GM13977 (cell line): ENCODE results near the gene CMIP.

Source experiments
- DNase-seq: peaks from one replicate; pipeline ENCODE4 v3.0.0; 2012; ENCODE audit warnings: low spot score
- CTCF ChIP-seq: IDR thresholded peaks from 2 replicates; pipeline ENCODE4 v1.5.1; 2012; ENCODE audit warnings: mild to moderate bottlenecking, control low read depth; ENCODE audit not compliant: insufficient read depth; ENCODE audit errors: extremely low read depth, missing control alignments
- in situ Hi-C: fragments of 300-500 bp; cut with MboI; formaldehyde crosslinking; loops from one replicate; pipeline ENCODE4 v1.12.0; 2022; ENCODE audit warnings: low sequenced_read_pairs, low pct_unique_long_range_greater_than_20kb, mixed read lengths, inconsistent platforms; ENCODE audit not compliant: unreplicated experiment

The CMIP gene

GRCh38 chr16:81601601-81602255 is 157.1 kb downstream of the CMIP start:
- no peak for TF ChIP-seq CTCF
- in situ Hi-C loops = no loop called here
- DNase-seq = no peak

GRCh38 chr16:81602256-81602776 is 157.7 kb downstream of the CMIP start:
- in situ Hi-C loops = no loop called here
- DNase-seq = no peak
- no peak for TF ChIP-seq CTCF

GRCh38 chr16:81602792-81603191 is 158.2 kb downstream of the CMIP start:
- no peak for TF ChIP-seq CTCF
- DNase-seq = no peak
- in situ Hi-C loops = no loop called here

GRCh38 chr16:81604960-81605383 is 160.4 kb downstream of the CMIP start:
- in situ Hi-C loops = no loop called here
- TF ChIP-seq CTCF = no peak
- DNase-seq = no peak

- TF ChIP-seq CTCF = no peak
- no peak for DNase-seq
- in situ Hi-C loops = no loop called here
Observed at GRCh38 chr16:81606039-81606438, 161.4 kb downstream of the CMIP start.

GRCh38 chr16:81607006-81607405 is 162.4 kb downstream of the CMIP start:
- TF ChIP-seq CTCF = no peak
- in situ Hi-C loops = no loop called here
- no peak for DNase-seq
